Hematopoietic multipotent progenitor cell (in vitro differentiated cells): ENCODE measurements around the gene BAZ1B. TPM values are rescaled to one million over a fixed set of nuclear protein-coding genes. Genes with fewer than 3 reads are reported as not detected.

Experiments used
- DNase-seq, 3 donors: peaks; one replicate each; pipeline ENCODE4 v3.0.0-alpha.2; 2011 to 2015; ENCODE audit warnings: low read depth in 2 of 3, low spot score in 2 of 3
- small RNA-seq: library from RNA; depleted of rRNA; stranded (forward); fragments of <200 nt; gene quantifications from one replicate; pipeline ENCODE3, GENCODE V24; 2012
- total RNA-seq: library from RNA; depleted of rRNA; stranded (reverse); fragments of >200 nt; gene quantifications from one replicate; pipeline ENCODE4 v1.2.3, GENCODE V29; 2012

The BAZ1B gene
- total RNA-seq, 1 donor, result 22.9 TPM

DNA sequence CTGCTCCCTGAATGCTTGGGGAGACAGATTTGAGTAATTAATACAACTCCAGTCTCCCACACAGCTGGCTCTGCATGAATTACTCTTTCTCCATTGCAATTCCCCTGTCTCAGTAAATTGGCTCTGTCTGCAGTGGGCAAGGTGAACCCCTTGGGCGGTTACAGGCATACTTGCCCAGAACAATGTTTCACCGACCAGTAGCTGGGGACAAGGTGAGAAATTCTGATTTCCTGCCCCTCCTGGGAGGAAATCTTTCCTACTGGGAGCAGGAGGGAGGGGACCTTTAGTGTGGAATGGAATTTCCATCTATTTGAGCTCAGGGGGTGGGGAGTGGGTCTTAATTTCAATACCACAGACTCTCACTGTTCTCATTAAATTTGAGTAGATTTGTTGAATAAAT lies 130.7 kb downstream of the BAZ1B start:
- DNase-seq, result no peak

Small RNAs within 50 kb of the gene (small RNA-seq; reads per million reads assigned to genes)
- gene RF00019 (not detected), gene RNU6-1198P (not detected)

Other genes starting within 250 kb of the BAZ1B start
- gene NSUN5, start 213.5 kb downstream of the BAZ1B start, total RNA-seq, result 44.2 TPM
- not detected for gene TRIM50, start 194.2 kb downstream of the BAZ1B start, total RNA-seq
- not detected for gene FKBP6, start 194.1 kb downstream of the BAZ1B start, total RNA-seq
- 0.54 TPM for gene FZD9, start 88.5 kb downstream of the BAZ1B start, total RNA-seq
- 16.4 TPM for gene BCL7B, start 35.4 kb upstream of the BAZ1B start, total RNA-seq
- gene TBL2, start 56.3 kb upstream of the BAZ1B start, total RNA-seq, result 51.2 TPM
- not detected for gene MLXIPL, start 102.2 kb upstream of the BAZ1B start, total RNA-seq
- gene VPS37D, start 145.5 kb upstream of the BAZ1B start, total RNA-seq, result not detected
- gene DNAJC30, start 161.2 kb upstream of the BAZ1B start, total RNA-seq, result 4.8 TPM
- gene BUD23, start 161.3 kb upstream of the BAZ1B start, total RNA-seq, result 20.2 TPM
- gene STX1A, start 197.4 kb upstream of the BAZ1B start, total RNA-seq, result 0.27 TPM
- 11.3 TPM for gene ABHD11, start 216.5 kb upstream of the BAZ1B start, total RNA-seq
- not detected for gene CLDN3, start 248.0 kb upstream of the BAZ1B start, total RNA-seq